ENCODE data around the gene DYNLT1. TPM values are rescaled to one million over a fixed set of nuclear protein-coding genes. Genes with fewer than 3 reads are reported as not detected.

The DYNLT1 gene
- total and polyA plus RNA-seq, 2 experiments from 2014 or later: 82.6 to 219 TPM

- no peak for TF ChIP-seq EZH2 (IDR thresholded peaks at IDR 0.05; ENCODE audit: borderline replicate concordance)
- no peak for TF ChIP-seq EZH2phosphoT487 (IDR thresholded peaks at IDR 0.05; ENCODE audit: low read depth, severe bottlenecking, unreplicated experiment)
- TF ChIP-seq CTCF (IDR thresholded peaks at IDR 0.05; ENCODE audit: poor library complexity): no peak
- H3K4me2 ChIP-seq: no peak overlapping the region
- no peaks in the 10 kb centered on the region for H4K20me1 ChIP-seq (ENCODE audit: insufficient read depth, poor library complexity, severe bottlenecking)
- H3K4me3 ChIP-seq: no peak overlapping the region
- no peaks in the 10 kb centered on the region for H3K4me1 ChIP-seq (ENCODE audit: insufficient read depth)
- H3K9me3 ChIP-seq (ENCODE audit: low read depth): no peaks in the 10 kb centered on the region
- DNase-seq (ENCODE audit: low spot score): no peak
- H3K36me3 ChIP-seq (replicated peaks; ENCODE audit: insufficient read depth, low read depth): no peaks in the 10 kb centered on the region
- H3K79me2 ChIP-seq: no peaks in the 10 kb centered on the region
- H2AFZ ChIP-seq: no peak overlapping the region
- no peaks in the 10 kb centered on the region for H3K9me2 ChIP-seq (replicated peaks; ENCODE audit: insufficient read depth)
- WGBS (ENCODE audit: low lambda C conversion rate, missing lambda C conversion rate): 97% methylated on average over 3 of the region's 3 CpGs
- H3K27ac ChIP-seq: no peak overlapping the region
- no peaks in the 10 kb centered on the region for H3K27me3 ChIP-seq
These were observed 50.9 kb downstream of the DYNLT1 start for GRCh38 chr6:158593670-158594069.

- 94% methylated on average over 4 of the region's 4 CpGs for WGBS (ENCODE audit: low lambda C conversion rate, missing lambda C conversion rate)
- Histone ChIP-seq H3K9me2 (replicated peaks; ENCODE audit: insufficient read depth) (no peaks in the 10 kb centered on the region), H3K4me1 (ENCODE audit: insufficient read depth) (no peaks in the 10 kb centered on the region), H3K4me3 (no peak overlapping the region), H3K4me2 (no peak overlapping the region), H2AFZ (no peak overlapping the region), H3K9me3 (ENCODE audit: low read depth) (no peaks in the 10 kb centered on the region), H4K20me1 (ENCODE audit: insufficient read depth, poor library complexity, severe bottlenecking) (no peaks in the 10 kb centered on the region), H3K36me3 (replicated peaks; ENCODE audit: insufficient read depth, low read depth) (no peaks in the 10 kb centered on the region), H3K27me3 (no peaks in the 10 kb centered on the region), H3K79me2 (no peaks in the 10 kb centered on the region), H3K27ac (no peak overlapping the region)
- TF ChIP-seq EZH2phosphoT487 (IDR thresholded peaks at IDR 0.05; ENCODE audit: low read depth, severe bottlenecking, unreplicated experiment): no peak
- TF ChIP-seq CTCF (IDR thresholded peaks at IDR 0.05; ENCODE audit: poor library complexity): no peak
- TF ChIP-seq EZH2 (IDR thresholded peaks at IDR 0.05; ENCODE audit: borderline replicate concordance): no peak
- no peak for DNase-seq (ENCODE audit: low spot score)
These were observed 52.7 kb downstream of the DYNLT1 start for GRCh38 chr6:158591810-158592209.

GRCh38 chr6:158591134-158591809 is 53.3 kb downstream of the DYNLT1 start:
- Histone ChIP-seq H3K4me2 (no peak overlapping the region), H3K36me3 (replicated peaks; ENCODE audit: insufficient read depth, low read depth) (no peaks in the 10 kb centered on the region), H3K27ac (no peak overlapping the region), H2AFZ (no peak overlapping the region), H3K4me1 (ENCODE audit: insufficient read depth) (no peaks in the 10 kb centered on the region), H3K79me2 (no peaks in the 10 kb centered on the region), H3K9me3 (ENCODE audit: low read depth) (no peaks in the 10 kb centered on the region), H3K27me3 (no peaks in the 10 kb centered on the region), H4K20me1 (ENCODE audit: insufficient read depth, poor library complexity, severe bottlenecking) (no peaks in the 10 kb centered on the region), H3K9me2 (replicated peaks; ENCODE audit: insufficient read depth) (no peaks in the 10 kb centered on the region), H3K4me3 (no peak overlapping the region)
- no peak for DNase-seq (ENCODE audit: low spot score)
- no peak for TF ChIP-seq EZH2phosphoT487 (IDR thresholded peaks at IDR 0.05; ENCODE audit: low read depth, severe bottlenecking, unreplicated experiment)
- TF ChIP-seq EZH2 (IDR thresholded peaks at IDR 0.05; ENCODE audit: borderline replicate concordance): no peak
- no peak for TF ChIP-seq CTCF (IDR thresholded peaks at IDR 0.05; ENCODE audit: poor library complexity)
- 95% methylated on average over 7 of the region's 7 CpGs for WGBS (ENCODE audit: low lambda C conversion rate, missing lambda C conversion rate)
